OCI-LY1 (cell line): ENCODE data around the gene MINDY4.

Source experiments
- CTCF ChIP-seq: fragments of 200-600 bp; sonication (generic), shearing (Covaris generic); IDR thresholded peaks from 2 replicates; pipeline ENCODE4 v1.5.1; 2017; ENCODE audit warnings: mild to moderate bottlenecking, antibody characterized with exemption, low read length, moderate library complexity, mixed read lengths
- EZH2 ChIP-seq: fragments of 200-600 bp; sonication (generic), shearing (Covaris generic); IDR thresholded peaks from 2 replicates; pipeline ENCODE4 v1.8.0; 2017; ENCODE audit warnings: borderline replicate concordance, mixed run types, mild to moderate bottlenecking, antibody characterized with exemption, low read length, moderate library complexity, mixed read lengths

DNA sequence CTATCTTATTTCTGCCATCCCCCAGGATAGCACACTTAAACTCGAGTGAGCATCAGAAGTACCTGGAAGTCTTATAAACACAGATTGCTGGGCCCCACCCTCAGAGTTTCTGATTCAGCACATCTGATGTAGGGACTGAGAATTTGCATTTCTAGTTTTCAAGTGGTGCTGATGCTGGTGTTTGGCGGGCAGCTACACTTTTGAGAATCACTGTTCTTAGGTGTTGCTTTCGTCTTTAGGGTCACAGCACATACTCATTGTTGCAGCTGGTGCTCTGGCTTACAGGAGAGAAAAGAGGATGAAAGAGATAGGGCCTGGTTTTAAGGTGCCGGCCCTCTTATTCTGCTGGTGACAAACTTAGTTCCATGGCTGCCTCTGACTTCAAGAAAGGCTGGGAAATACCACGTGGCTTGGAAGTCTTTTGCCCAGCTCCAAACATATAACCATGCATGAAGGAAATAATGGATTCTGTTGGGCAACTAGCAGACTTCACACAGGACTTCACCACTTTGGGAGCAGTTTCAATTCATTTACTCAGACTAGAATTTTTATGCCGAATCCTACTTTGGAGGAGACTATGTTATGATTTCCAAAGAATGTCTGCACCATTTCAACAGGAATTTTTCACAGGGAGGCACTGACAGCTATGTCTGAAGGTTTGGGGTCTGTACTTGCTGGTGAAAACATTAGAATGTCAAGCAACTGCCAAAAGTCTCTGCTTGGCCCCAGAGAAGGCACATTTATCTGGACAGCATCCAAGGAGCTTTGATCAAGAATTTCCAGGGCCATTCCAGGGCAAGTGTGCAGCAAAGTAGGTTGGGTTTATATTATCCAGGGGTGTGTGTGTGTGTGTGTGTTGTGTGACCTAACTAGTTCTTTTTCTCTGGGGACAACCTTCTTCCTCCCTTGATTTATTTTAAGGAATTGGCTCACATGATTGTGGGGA lies 6.9 kb upstream of the MINDY4 start:
- TF ChIP-seq CTCF (no peak), EZH2 (no peak)
